Thyroid gland (tissue), 4 donors: ENCODE data around the gene CAPRIN2. TPM values are rescaled to one million over a fixed set of nuclear protein-coding genes. Genes with fewer than 3 reads are reported as not detected.

ENCODE experiments used
- DNase-seq, 2 donors: peaks; one replicate each; pipeline ENCODE4 v3.0.0-alpha.2; 2019
- H3K27ac ChIP-seq, 3 donors: fragments of 200-600 bp; sonication (generic); 1 replicate in 2 of 3; 2 replicates in 1 of 3; pipeline ENCODE4 v1.5.1; 2016 to 2019; ENCODE audit warnings: mild to moderate bottlenecking in 1 of 3, moderate library complexity in 1 of 3
- H3K27me3 ChIP-seq: fragments of 200-600 bp; sonication (generic); one replicate; pipeline ENCODE4 v1.5.1; 2019
- H3K36me3 ChIP-seq, 2 donors: fragments of 200-600 bp; sonication (generic); one replicate each; pipeline ENCODE4 v1.5.1; 2016 to 2019
- H3K4me1 ChIP-seq, 2 donors: fragments of 200-600 bp; sonication (generic); one replicate each; pipeline ENCODE4 v1.5.1; 2017 to 2019
- H3K4me3 ChIP-seq, 3 donors: fragments of 200-600 bp; sonication (generic); replicated peaks in 1 of 3; 1 replicate in 2 of 3; 2 replicates in 1 of 3; pipeline ENCODE4 v1.5.1; 2016; ENCODE audit warnings: mild to moderate bottlenecking in 1 of 3
- H3K9me3 ChIP-seq: fragments of 200-600 bp; sonication (generic); one replicate; pipeline ENCODE4 v1.5.1; 2017
- POLR2A ChIP-seq, 2 donors: fragments of 450-650 bp; IDR thresholded peaks; one replicate each; pipeline ENCODE4 v1.6.1; 2017; ENCODE audit warnings: antibody characterized with exemption in 2 of 2, mild to moderate bottlenecking in 2 of 2, moderate library complexity in 1 of 2
- WGBS, 2 donors: methylation state at CpG; one replicate each; pipeline ENCODE4 v1.1.5; 2017; 5-methylcytosine and 5-hydroxymethylcytosine counted together
- intact Hi-C: fragments of 100-400 bp; cut with DNase I; formaldehyde crosslinking; loops from one replicate; pipeline ENCODE4 v1.15.1; 2023
- total RNA-seq, 4 donors: library from RNA; depleted of rRNA; stranded (reverse); fragments of >200 nt; gene quantifications; one replicate each; pipeline ENCODE4 v1.2.3, GENCODE V29; 2016
- TF ChIP-seq, protein P1 (sequence below), 6 experiments: fragments of 200-600 bp in 3 of 6; fragments of 450-650 bp in 3 of 6; sonication (generic) in 3 of 6; IDR thresholded peaks; one replicate each; pipeline ENCODE4 v1.5.1; 2016 to 2019; ENCODE audit warnings: antibody characterized with exemption in 6 of 6, mild to moderate bottlenecking in 2 of 6, inconsistent platforms in 1 of 6, moderate library complexity in 1 of 6

Gene CAPRIN2
- total RNA-seq, 4 donors from 2014 or later = 32.3 to 96.3 (median 43.8) TPM

- Histone ChIP-seq H3K4me1 (no peaks in the 10 kb centered on the region), H3K27me3 (no peaks in the 10 kb centered on the region), H3K4me3 (no peak overlapping the region), H3K36me3 (peaks cover 0 to 5% of the 10 kb centered on the region in 2 donors), H3K9me3 (no peaks in the 10 kb centered on the region), H3K27ac (no peak overlapping the region)
- 92 to 97% methylated on average over 2 of the region's 2 CpGs for WGBS, 2 donors
- DNase-seq = no peak
- TF ChIP-seq, protein P1, sequence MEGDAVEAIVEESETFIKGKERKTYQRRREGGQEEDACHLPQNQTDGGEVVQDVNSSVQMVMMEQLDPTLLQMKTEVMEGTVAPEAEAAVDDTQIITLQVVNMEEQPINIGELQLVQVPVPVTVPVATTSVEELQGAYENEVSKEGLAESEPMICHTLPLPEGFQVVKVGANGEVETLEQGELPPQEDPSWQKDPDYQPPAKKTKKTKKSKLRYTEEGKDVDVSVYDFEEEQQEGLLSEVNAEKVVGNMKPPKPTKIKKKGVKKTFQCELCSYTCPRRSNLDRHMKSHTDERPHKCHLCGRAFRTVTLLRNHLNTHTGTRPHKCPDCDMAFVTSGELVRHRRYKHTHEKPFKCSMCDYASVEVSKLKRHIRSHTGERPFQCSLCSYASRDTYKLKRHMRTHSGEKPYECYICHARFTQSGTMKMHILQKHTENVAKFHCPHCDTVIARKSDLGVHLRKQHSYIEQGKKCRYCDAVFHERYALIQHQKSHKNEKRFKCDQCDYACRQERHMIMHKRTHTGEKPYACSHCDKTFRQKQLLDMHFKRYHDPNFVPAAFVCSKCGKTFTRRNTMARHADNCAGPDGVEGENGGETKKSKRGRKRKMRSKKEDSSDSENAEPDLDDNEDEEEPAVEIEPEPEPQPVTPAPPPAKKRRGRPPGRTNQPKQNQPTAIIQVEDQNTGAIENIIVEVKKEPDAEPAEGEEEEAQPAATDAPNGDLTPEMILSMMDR (IDR thresholded peaks at IDR 0.05) = no peak
- no peak for TF ChIP-seq POLR2A (IDR thresholded peaks at IDR 0.05)
- intact Hi-C loops = no loop called here
These were observed 21.7 kb downstream of the CAPRIN2 start for GRCh38 chr12:30732954-30733637.

GRCh38 chr12:30730011-30730410 lies 24.7 kb downstream of the CAPRIN2 start:
- Histone ChIP-seq H3K27ac (no peak overlapping the region), H3K27me3 (no peaks in the 10 kb centered on the region), H3K9me3 (no peaks in the 10 kb centered on the region), H3K4me3 (no peak overlapping the region), H3K36me3 (peaks cover 0 to 5% of the 10 kb centered on the region in 2 donors), H3K4me1 (no peaks in the 10 kb centered on the region)
- DNase-seq = no peak
- no peak for TF ChIP-seq POLR2A (IDR thresholded peaks at IDR 0.05)
- TF ChIP-seq, protein P1 (IDR thresholded peaks at IDR 0.05) = no peak
- intact Hi-C loops = no loop called here
- WGBS, 2 donors = 93 to 98% methylated on average over 2 of the region's 2 CpGs

GRCh38 chr12:30729547-30729946 lies 25.2 kb downstream of the CAPRIN2 start:
- intact Hi-C loops = no loop called here
- Histone ChIP-seq H3K9me3 (no peaks in the 10 kb centered on the region), H3K4me1 (no peaks in the 10 kb centered on the region), H3K36me3 (peaks cover 0 to 7% of the 10 kb centered on the region in 2 donors), H3K27me3 (no peaks in the 10 kb centered on the region), H3K27ac (no peak overlapping the region), H3K4me3 (no peak overlapping the region)
- 95 to 96% methylated on average over 4 of the region's 4 CpGs for WGBS, 2 donors
- no peak for DNase-seq
- TF ChIP-seq, protein P1 (IDR thresholded peaks at IDR 0.05) = no peak
- no peak for TF ChIP-seq POLR2A (IDR thresholded peaks at IDR 0.05)

GRCh38 chr12:30726647-30727046 lies 28.1 kb downstream of the CAPRIN2 start:
- intact Hi-C loops = no loop called here
- Histone ChIP-seq H3K27me3 (no peaks in the 10 kb centered on the region), H3K27ac (no peak overlapping the region), H3K4me1 (no peaks in the 10 kb centered on the region), H3K4me3 (no peak overlapping the region), H3K36me3 (peaks cover 0 to 9% of the 10 kb centered on the region in 2 donors), H3K9me3 (no peaks in the 10 kb centered on the region)
- whole genome bisulfite sequencing, 2 donors = 100% methylated on average over 1 of the region's 1 CpG
- DNase-seq = no peak
- TF ChIP-seq POLR2A (IDR thresholded peaks at IDR 0.05) = no peak
- TF ChIP-seq, protein P1 (IDR thresholded peaks at IDR 0.05) = no peak

DNA sequence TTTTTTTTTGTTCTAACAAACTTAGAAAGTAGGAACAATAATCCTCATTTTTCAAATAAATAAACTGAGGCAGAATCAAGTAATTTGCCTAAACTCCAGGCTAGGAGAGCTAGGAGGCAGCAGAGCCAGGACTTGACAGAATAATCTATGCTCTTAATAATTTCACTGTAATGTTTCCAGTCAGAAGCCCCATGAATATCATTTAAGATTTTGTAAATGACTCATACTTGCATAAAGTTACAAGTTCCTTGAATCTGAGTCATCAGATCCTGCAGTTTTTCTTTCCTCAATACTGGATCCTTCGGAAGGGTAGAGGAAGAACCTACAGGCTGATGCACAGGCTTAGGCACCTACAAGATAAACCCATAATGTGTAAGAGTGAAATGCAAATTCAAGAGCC lies 29.0 kb downstream of the CAPRIN2 start:
- H3K9me3 ChIP-seq = no peaks in the 10 kb centered on the region
- DNase-seq = no peak
- no peak overlapping the region for H3K4me3 ChIP-seq
- TF ChIP-seq POLR2A (IDR thresholded peaks at IDR 0.05) = no peak
- TF ChIP-seq, protein P1 (IDR thresholded peaks at IDR 0.05) = no peak
- no peaks in the 10 kb centered on the region for H3K27me3 ChIP-seq
- intact Hi-C loops = no loop called here
- WGBS, 2 donors = 80 to 89% methylated on average over 1 of the region's 1 CpG
- H3K27ac ChIP-seq = no peak overlapping the region
- peaks cover 0 to 9% of the 10 kb centered on the region in 2 donors for H3K36me3 ChIP-seq
- H3K4me1 ChIP-seq = no peaks in the 10 kb centered on the region
